NT2/D1 (cell line): ENCODE measurements around the gene TLCD4.

ENCODE experiments used
- SUZ12 ChIP-seq: IDR thresholded peaks from 2 replicates; pipeline ENCODE4 v1.6.1; 2011; ENCODE audit not compliant: insufficient read length, insufficient read depth; ENCODE audit errors: extremely low read depth
- YY1 ChIP-seq: IDR thresholded peaks from 2 replicates; pipeline ENCODE4 v1.6.1; 2011; ENCODE audit not compliant: insufficient read length, insufficient read depth

DNA sequence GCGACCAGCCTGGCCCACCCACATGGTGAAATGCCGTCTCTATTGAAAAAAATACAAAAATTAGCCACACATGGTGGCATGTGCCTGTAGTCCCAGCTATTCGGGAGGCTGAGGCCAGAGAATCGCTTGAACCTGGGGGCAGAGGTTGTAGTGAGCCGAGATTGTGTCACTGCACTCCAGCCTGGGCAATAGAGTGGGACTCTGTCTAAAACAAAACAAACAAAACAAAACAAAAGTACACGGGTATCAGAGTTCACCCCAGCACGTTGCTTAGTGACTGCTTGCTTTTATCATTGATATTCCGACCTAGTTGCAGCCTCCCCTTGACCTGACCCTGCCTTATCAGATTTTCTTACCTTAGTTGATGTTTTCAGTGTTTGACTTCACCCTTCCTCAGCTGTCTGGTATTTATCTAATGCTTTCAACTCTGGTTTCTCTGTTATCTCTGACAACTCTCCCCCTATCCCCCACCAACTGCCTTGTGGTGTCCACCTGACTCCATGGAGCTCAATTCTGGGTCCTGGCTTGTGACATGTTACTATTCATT, 5.1 kb downstream of the TLCD4 start:
- no peak for TF ChIP-seq YY1
- no peak for TF ChIP-seq SUZ12
